AG09309 (cell line): Measurements from ENCODE around the gene CORO1A.
"Not testable (repeated sequence)": the region's sequence is repeated elsewhere in the genome, so short reads cannot be mapped to it uniquely, and the experiment has no call there.

Experiments
- DNase-seq: peaks from one replicate; pipeline ENCODE4 v3.0.0-alpha.2; 2010; ENCODE audit warnings: low read depth
- H3K4me3 ChIP-seq: 2 replicates; pipeline ENCODE4 v1.5.1; 2011; ENCODE audit warnings: mild to moderate bottlenecking, low read depth, low read length, moderate library complexity; ENCODE audit not compliant: control insufficient read depth

Gene CORO1A

GRCh38 chr16:30199608-30200343, 16.4 kb downstream of the CORO1A start:
- H3K4me3 ChIP-seq, DNase-seq: not testable (repeated sequence)

DNA sequence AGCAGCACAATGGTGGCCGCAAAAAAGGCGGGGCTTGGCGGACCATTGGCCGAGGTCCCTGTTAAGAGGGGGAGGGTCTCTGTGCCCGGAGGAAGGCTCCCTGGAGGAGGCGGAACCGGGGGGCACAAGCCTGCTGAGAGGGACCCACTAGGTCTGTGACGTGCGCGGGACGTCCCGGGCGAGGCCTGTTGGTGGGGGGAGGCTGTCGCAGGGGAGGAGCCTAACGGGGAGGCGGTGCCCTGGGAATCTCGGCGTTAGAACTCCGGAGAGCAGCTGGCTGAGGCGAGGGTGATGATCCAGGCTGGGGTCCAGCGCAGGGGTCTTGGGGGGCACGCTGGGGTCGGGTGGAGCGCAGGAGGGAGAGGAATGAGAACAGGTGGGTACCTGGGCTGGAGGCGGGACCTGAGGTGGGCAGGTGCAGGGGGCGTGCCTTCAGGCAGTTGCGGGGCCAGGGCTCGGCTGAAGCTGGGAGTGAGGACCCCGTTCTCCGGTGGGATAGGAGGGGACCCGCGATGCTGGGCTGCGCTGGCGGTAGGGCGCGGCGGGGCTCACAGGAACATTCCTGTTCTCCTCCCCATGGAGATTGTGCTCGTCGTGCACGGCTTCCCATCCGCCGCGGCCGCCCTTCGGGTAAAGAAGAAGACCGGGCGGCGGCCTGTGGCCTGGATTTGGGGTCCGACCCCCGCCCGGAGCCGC, 22.3 kb downstream of the CORO1A start:
- DNase-seq, result not testable (repeated sequence)
- peak overlapping the region; percentile 44 for H3K4me3 ChIP-seq

GRCh38 chr16:30206252-30206651, 22.9 kb downstream of the CORO1A start:
- DNase-seq, result not testable (repeated sequence)
- H3K4me3 ChIP-seq, result peak overlapping the region; percentile 44; the same call in 1 of the 2 replicates

DNA sequence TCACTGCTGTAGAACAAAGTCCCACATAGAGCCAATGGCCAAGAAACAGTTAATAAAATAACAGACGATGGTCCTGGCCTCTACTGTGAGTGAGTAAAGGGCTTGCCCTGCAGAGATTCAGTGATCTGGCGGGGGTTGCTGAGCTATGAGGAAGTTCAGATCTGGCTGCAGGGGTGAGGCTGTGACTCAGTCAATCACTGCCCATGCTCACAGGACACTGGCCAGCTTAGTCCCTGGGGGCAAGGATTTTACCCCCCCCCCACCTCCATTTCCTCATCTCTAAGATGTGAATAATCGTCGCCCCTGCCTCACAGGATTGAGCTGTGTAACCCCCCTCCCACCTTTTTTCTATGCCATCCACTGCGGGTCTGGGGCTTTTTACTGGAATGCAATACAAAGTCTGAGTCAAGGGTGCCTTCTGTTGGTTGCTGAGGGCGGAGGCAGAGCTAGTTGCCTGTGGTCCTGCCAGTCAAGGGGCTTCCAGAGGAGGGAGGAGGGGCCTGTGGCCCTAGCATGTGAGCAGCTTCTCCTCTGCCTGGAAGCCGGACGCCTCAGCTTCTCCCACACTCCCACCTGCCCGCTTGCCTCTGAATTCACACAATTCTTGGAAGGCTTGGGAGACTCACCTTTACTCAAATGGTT, 23.8 kb downstream of the CORO1A start:
- not testable (repeated sequence) for DNase-seq, H3K4me3 ChIP-seq

DNA sequence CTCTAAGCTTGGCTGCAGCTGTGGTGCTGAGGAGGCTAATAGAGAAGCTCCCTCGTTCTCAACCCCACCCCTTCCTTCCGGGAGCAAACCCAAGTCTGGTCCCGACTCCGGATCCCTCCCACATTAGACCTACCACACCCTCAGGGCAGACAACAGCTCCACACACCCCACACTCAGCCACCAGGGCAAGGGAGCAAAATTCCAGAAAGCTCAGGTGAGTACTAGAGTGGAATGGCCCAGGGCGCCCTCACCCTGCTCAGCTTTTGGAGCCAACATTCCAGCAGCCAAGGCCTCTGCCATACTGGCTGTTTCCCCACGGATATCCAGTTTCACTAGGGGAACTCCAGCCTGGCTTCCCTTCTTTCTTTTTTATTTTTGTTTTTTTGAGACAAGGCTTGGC, 25.6 kb downstream of the CORO1A start:
- not testable (repeated sequence) for DNase-seq, H3K4me3 ChIP-seq

GRCh38 chr16:30211414-30211813, 28.0 kb downstream of the CORO1A start:
- H3K4me3 ChIP-seq, DNase-seq: not testable (repeated sequence)

GRCh38 chr16:30217082-30217481, 33.7 kb downstream of the CORO1A start:
- not testable (repeated sequence) for DNase-seq, H3K4me3 ChIP-seq
